Neuronal stem cell (in vitro differentiated cells): ENCODE measurements around the gene CDS1.
"Not testable (repeated sequence)": the region's sequence is repeated elsewhere in the genome, so short reads cannot be mapped to it uniquely, and the experiment has no call there.

ENCODE experiments used
- DNase-seq: peaks from one replicate; pipeline ENCODE4 v3.0.0-alpha.2; 2013; ENCODE audit warnings: low spot score
- H2AFZ ChIP-seq: one replicate; pipeline ENCODE4 v1.6.1; 2013; ENCODE audit warnings: mild to moderate bottlenecking, low read length, inconsistent platforms
- H2AK5ac ChIP-seq: 2 replicates; pipeline ENCODE4 v1.6.1; 2013; ENCODE audit warnings: low read depth, mild to moderate bottlenecking, inconsistent platforms, low read length, moderate library complexity, mixed read lengths
- H2BK120ac ChIP-seq: 2 replicates; pipeline ENCODE4 v1.6.1; 2013; ENCODE audit warnings: low read depth, mild to moderate bottlenecking, inconsistent platforms, low read length, moderate library complexity, mixed read lengths
- H2BK12ac ChIP-seq: one replicate; pipeline ENCODE4 v1.6.1; 2013; ENCODE audit warnings: low read length, inconsistent platforms
- H2BK15ac ChIP-seq: 2 replicates; pipeline ENCODE4 v1.6.1; 2013; ENCODE audit warnings: mild to moderate bottlenecking, low read length, inconsistent platforms, mixed read lengths
- H2BK5ac ChIP-seq: one replicate; pipeline ENCODE4 v1.6.1; 2013; ENCODE audit warnings: inconsistent platforms, mild to moderate bottlenecking, low read length, moderate library complexity
- H3K14ac ChIP-seq: one replicate; pipeline ENCODE4 v1.6.1; 2013; ENCODE audit warnings: low read length, inconsistent platforms
- H3K18ac ChIP-seq: 2 replicates; pipeline ENCODE4 v1.6.1; 2013; ENCODE audit warnings: low read length, inconsistent platforms
- H3K23ac ChIP-seq: 2 replicates; pipeline ENCODE4 v1.6.1; 2013; ENCODE audit warnings: low read depth, mild to moderate bottlenecking, mixed read lengths, low read length, inconsistent platforms; ENCODE audit not compliant: poor library complexity
- H3K27ac ChIP-seq: replicated peaks from 3 replicates; pipeline ENCODE4 v1.5.1; 2013; ENCODE audit warnings: low read length, inconsistent platforms
- H3K27me3 ChIP-seq, 3 experiments: 2 replicates each; pipeline ENCODE4 v1.6.1; 2013; ENCODE audit warnings: low read length in 3 of 3, mild to moderate bottlenecking in 2 of 3, inconsistent platforms in 1 of 3, low read depth in 1 of 3, mixed read lengths in 1 of 3, moderate library complexity in 1 of 3; ENCODE audit not compliant: control insufficient read depth in 3 of 3, insufficient read depth in 3 of 3
- H3K36me3 ChIP-seq, 2 donors: replicated peaks in 1 of 2; 2 replicates each; pipeline ENCODE4 v1.6.1; 2013; ENCODE audit warnings: low read length in 2 of 2; ENCODE audit not compliant: control insufficient read depth in 2 of 2, insufficient read depth in 2 of 2
- H3K4ac ChIP-seq: 2 replicates; pipeline ENCODE4 v1.6.1; 2013; ENCODE audit warnings: inconsistent platforms, mild to moderate bottlenecking, low read length, moderate library complexity
- H3K4me1 ChIP-seq, 2 donors: 1 replicate in 1 of 2; 2 replicates in 1 of 2; pipeline ENCODE4 v1.6.1; 2013; ENCODE audit warnings: low read length in 2 of 2, low read depth in 1 of 2; ENCODE audit not compliant: control insufficient read depth in 2 of 2, insufficient read depth in 1 of 2
- H3K4me2 ChIP-seq: one replicate; pipeline ENCODE4 v1.6.1; 2013; ENCODE audit warnings: mild to moderate bottlenecking, low read length, inconsistent platforms; ENCODE audit not compliant: insufficient read depth, poor library complexity, severe bottlenecking
- H3K4me3 ChIP-seq, 2 donors: 2 replicates each; pipeline ENCODE4 v1.5.1; 2013; ENCODE audit warnings: low read length in 2 of 2, mild to moderate bottlenecking in 2 of 2, inconsistent platforms in 1 of 2, moderate library complexity in 1 of 2
- H3K79me1 ChIP-seq: one replicate; pipeline ENCODE4 v1.6.1; 2013; ENCODE audit warnings: low read depth, mild to moderate bottlenecking, inconsistent platforms, low read length, moderate library complexity
- H3K9ac ChIP-seq: one replicate; pipeline ENCODE4 v1.6.1; 2013; ENCODE audit warnings: mild to moderate bottlenecking, low read depth, low read length, inconsistent platforms; ENCODE audit not compliant: poor library complexity
- H3K9me3 ChIP-seq, 2 donors: replicated peaks in 1 of 2; 2 replicates each; pipeline versions ENCODE3 to v1.6.1; 2013; ENCODE audit warnings: low read length in 2 of 2, mild to moderate bottlenecking in 2 of 2, inconsistent platforms in 1 of 2, low read depth in 1 of 2, mixed read lengths in 1 of 2, moderate library complexity in 1 of 2; ENCODE audit not compliant: control insufficient read depth in 2 of 2, insufficient read depth in 1 of 2
- H4K8ac ChIP-seq: one replicate; pipeline ENCODE4 v1.6.1; 2013; ENCODE audit warnings: low read depth, mild to moderate bottlenecking, inconsistent platforms, low read length, moderate library complexity
- H4K91ac ChIP-seq: one replicate; pipeline ENCODE4 v1.6.1; 2013; ENCODE audit warnings: low read length, low read depth, mild to moderate bottlenecking, inconsistent platforms; ENCODE audit not compliant: poor library complexity
- WGBS, 2 donors: extraction: QIAGEN DNeasy Blood & Tissue Kit; methylation state at CpG; one replicate each; pipeline ENCODE4 v1.1.7; 2013; ENCODE audit warnings: missing lambda C conversion rate in 2 of 2, mixed read lengths in 1 of 2; ENCODE audit not compliant: insufficient read length in 2 of 2, insufficient replicate concordance in 1 of 2; ENCODE audit errors: extremely low coverage in 2 of 2; 5-methylcytosine and 5-hydroxymethylcytosine counted together

Gene CDS1

GRCh38 chr4:84680956-84681355 is 98.0 kb downstream of the CDS1 start:
- H3K27me3 ChIP-seq, result no peaks in the 10 kb centered on the region
- H4K8ac ChIP-seq, result no peak overlapping the region
- H3K79me1 ChIP-seq, result peaks cover 2% of the 10 kb centered on the region
- no peak overlapping the region for H3K23ac ChIP-seq
- no peak overlapping the region for H3K4me3 ChIP-seq
- H3K14ac ChIP-seq, result no peak overlapping the region
- peaks cover 17 to 97% of the 10 kb centered on the region in 2 donors for H3K36me3 ChIP-seq
- no peak overlapping the region for H3K27ac ChIP-seq
- no peak overlapping the region for H2BK120ac ChIP-seq
- H3K9me3 ChIP-seq, result no peaks in the 10 kb centered on the region
- no peak overlapping the region for H3K4me2 ChIP-seq
- WGBS, 2 donors, result no CpG with 5 or more reads among the region's 4 CpGs
- H2BK15ac ChIP-seq, result no peak overlapping the region
- no peak for DNase-seq
- no peak overlapping the region for H3K4ac ChIP-seq
- no peak overlapping the region for H4K91ac ChIP-seq
- no peak overlapping the region for H3K9ac ChIP-seq
- no peak overlapping the region for H3K18ac ChIP-seq
- H2BK12ac ChIP-seq, result no peak overlapping the region
- H3K4me1 ChIP-seq, result peaks cover 3 to 24% of the 10 kb centered on the region in 2 donors
- H2AFZ ChIP-seq, result no peak overlapping the region
- H2AK5ac ChIP-seq, result no peak overlapping the region
- H2BK5ac ChIP-seq, result no peak overlapping the region

GRCh38 chr4:84681486-84682274 is 98.8 kb downstream of the CDS1 start:
- Histone ChIP-seq H3K27ac (no peak overlapping the region), H3K14ac (no peak overlapping the region), H3K79me1 (peaks cover 2% of the 10 kb centered on the region)

GRCh38 chr4:84682661-84683060 is 99.7 kb downstream of the CDS1 start:
- not testable (repeated sequence) for H3K27me3 ChIP-seq, H2AFZ ChIP-seq, H3K27ac ChIP-seq, H3K4me2 ChIP-seq, H3K79me1 ChIP-seq, H3K23ac ChIP-seq, H4K8ac ChIP-seq, H2AK5ac ChIP-seq, DNase-seq, H2BK15ac ChIP-seq, H4K91ac ChIP-seq, H3K9ac ChIP-seq, H2BK12ac ChIP-seq, H3K4ac ChIP-seq, H3K9me3 ChIP-seq, H3K14ac ChIP-seq, H2BK120ac ChIP-seq, H3K4me3 ChIP-seq, H3K18ac ChIP-seq, H2BK5ac ChIP-seq
- Histone ChIP-seq H3K4me1 (peaks cover 3 to 24% of the 10 kb centered on the region in 2 donors), H3K36me3 (peaks cover 19 to 93% of the 10 kb centered on the region in 2 donors)
- no CpG with 5 or more reads among the region's 4 CpGs for WGBS, 2 donors

More at GRCh38 chr4:84681486-84682274, 98.8 kb downstream of the CDS1 start:
- no peak overlapping the region for H3K4me3 ChIP-seq
- H2AK5ac ChIP-seq, result no peak overlapping the region
- H4K91ac ChIP-seq, result no peak overlapping the region
- H2AFZ ChIP-seq, result no peak overlapping the region
- H3K18ac ChIP-seq, result no peak overlapping the region
- H3K4me1 ChIP-seq, result peaks cover 3 to 24% of the 10 kb centered on the region in 2 donors
- no peak for DNase-seq
- no CpG with 5 or more reads among the region's 2 CpGs for WGBS, 2 donors
- H3K4me2 ChIP-seq, result no peak overlapping the region
- peaks cover 21 to 95% of the 10 kb centered on the region in 2 donors for H3K36me3 ChIP-seq
- no peak overlapping the region for H3K4ac ChIP-seq
- H3K9me3 ChIP-seq, result no peaks in the 10 kb centered on the region
- no peaks in the 10 kb centered on the region for H3K27me3 ChIP-seq
- H2BK5ac ChIP-seq, result no peak overlapping the region
- H3K9ac ChIP-seq, result no peak overlapping the region
- no peak overlapping the region for H2BK15ac ChIP-seq
- H2BK120ac ChIP-seq, result no peak overlapping the region
- no peak overlapping the region for H4K8ac ChIP-seq
- no peak overlapping the region for H2BK12ac ChIP-seq
- H3K23ac ChIP-seq, result no peak overlapping the region

- H3K4me3 ChIP-seq, result no peak overlapping the region
- H2BK5ac ChIP-seq, result no peak overlapping the region
- H4K8ac ChIP-seq, result no peak overlapping the region
- no peak overlapping the region for H3K18ac ChIP-seq
- H3K4me1 ChIP-seq, result peaks cover 2 to 24% of the 10 kb centered on the region in 2 donors
- H3K23ac ChIP-seq, result no peak overlapping the region
- no peak overlapping the region for H3K9ac ChIP-seq
- H2AK5ac ChIP-seq, result no peak overlapping the region
- no peak overlapping the region for H2BK120ac ChIP-seq
- no peak overlapping the region for H2BK15ac ChIP-seq
- no peak overlapping the region for H3K4me2 ChIP-seq
- no peak overlapping the region for H3K14ac ChIP-seq
- no peak overlapping the region for H2BK12ac ChIP-seq
- peaks cover 18 to 93% of the 10 kb centered on the region in 2 donors for H3K36me3 ChIP-seq
- H3K4ac ChIP-seq, result no peak overlapping the region
- H3K9me3 ChIP-seq, result no peaks in the 10 kb centered on the region
- H4K91ac ChIP-seq, result no peak overlapping the region
- peaks cover 2% of the 10 kb centered on the region for H3K79me1 ChIP-seq
- no peak overlapping the region for H2AFZ ChIP-seq
- no peak overlapping the region for H3K27ac ChIP-seq
- DNase-seq, result no peak
- H3K27me3 ChIP-seq, result no peaks in the 10 kb centered on the region
- no CpG with 5 or more reads among the region's 7 CpGs for WGBS, 2 donors
Measured at GRCh38 chr4:84683064-84683850, 100.3 kb downstream of the CDS1 start.
